Memory B cell (primary cell): Measurements from ENCODE around the gene TRIM62.

Experiments
- ATAC-seq: fragments of 150-1000 bp; cut with Tn5 transposase; 2 replicates; pipeline ENCODE4 v1.10.0; 2021; ENCODE audit warnings: low read depth, mild to moderate bottlenecking, moderate library complexity
- DNase-seq, 2 donors: peaks; one replicate each; pipeline ENCODE4 v3.0.0; 2022; ENCODE audit warnings: low spot score in 2 of 2
- H3K27ac Mint-ChIP-seq: one replicate; pipeline ENCODE4 v1.8.0; 2022; ENCODE audit warnings: mild to moderate bottlenecking, moderate library complexity, mixed read lengths
- H3K27me3 Mint-ChIP-seq: one replicate; pipeline ENCODE4 v1.8.0; 2022; ENCODE audit warnings: mixed read lengths
- H3K36me3 Mint-ChIP-seq: one replicate; pipeline ENCODE4 v1.8.0; 2022; ENCODE audit warnings: mild to moderate bottlenecking, mixed read lengths
- H3K4me1 Mint-ChIP-seq: one replicate; pipeline ENCODE4 v1.8.0; 2022; ENCODE audit warnings: mixed read lengths
- H3K4me3 Mint-ChIP-seq: one replicate; pipeline ENCODE4 v1.8.0; 2022; ENCODE audit warnings: mild to moderate bottlenecking, moderate library complexity, mixed read lengths
- H3K9me3 Mint-ChIP-seq: one replicate; pipeline ENCODE4 v1.8.0; 2022; ENCODE audit warnings: mixed read lengths

TRIM62 gene

DNA sequence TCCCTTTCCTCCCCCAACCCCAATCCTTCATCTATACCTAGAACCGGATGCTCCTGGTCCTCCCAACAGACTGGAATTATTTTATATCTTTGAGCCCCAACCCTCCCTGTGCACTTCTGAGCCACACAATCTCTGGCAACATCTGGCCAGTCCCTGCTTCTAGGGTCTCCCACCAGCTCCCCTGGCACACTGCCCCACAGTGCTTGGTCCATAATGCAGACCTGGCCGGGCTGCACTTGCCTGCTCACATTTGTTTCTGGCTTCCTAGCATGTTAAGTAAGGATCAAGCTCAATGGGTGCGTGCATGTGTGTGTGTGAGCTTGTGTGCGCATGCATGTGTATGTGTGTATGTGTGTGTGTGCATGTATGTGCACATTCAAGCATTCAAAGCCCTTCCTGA, 8.8 kb downstream of the TRIM62 start:
- ATAC-seq (no peak), DNase-seq (no peak)
- Mint-ChIP-seq H3K27me3 (no peaks in the 10 kb centered on the region), H3K9me3 (no peaks in the 10 kb centered on the region), H3K4me1 (peaks cover 14% of the 10 kb centered on the region), H3K27ac (no peak overlapping the region), H3K4me3 (no peak overlapping the region), H3K36me3 (peaks cover 16% of the 10 kb centered on the region)

DNA sequence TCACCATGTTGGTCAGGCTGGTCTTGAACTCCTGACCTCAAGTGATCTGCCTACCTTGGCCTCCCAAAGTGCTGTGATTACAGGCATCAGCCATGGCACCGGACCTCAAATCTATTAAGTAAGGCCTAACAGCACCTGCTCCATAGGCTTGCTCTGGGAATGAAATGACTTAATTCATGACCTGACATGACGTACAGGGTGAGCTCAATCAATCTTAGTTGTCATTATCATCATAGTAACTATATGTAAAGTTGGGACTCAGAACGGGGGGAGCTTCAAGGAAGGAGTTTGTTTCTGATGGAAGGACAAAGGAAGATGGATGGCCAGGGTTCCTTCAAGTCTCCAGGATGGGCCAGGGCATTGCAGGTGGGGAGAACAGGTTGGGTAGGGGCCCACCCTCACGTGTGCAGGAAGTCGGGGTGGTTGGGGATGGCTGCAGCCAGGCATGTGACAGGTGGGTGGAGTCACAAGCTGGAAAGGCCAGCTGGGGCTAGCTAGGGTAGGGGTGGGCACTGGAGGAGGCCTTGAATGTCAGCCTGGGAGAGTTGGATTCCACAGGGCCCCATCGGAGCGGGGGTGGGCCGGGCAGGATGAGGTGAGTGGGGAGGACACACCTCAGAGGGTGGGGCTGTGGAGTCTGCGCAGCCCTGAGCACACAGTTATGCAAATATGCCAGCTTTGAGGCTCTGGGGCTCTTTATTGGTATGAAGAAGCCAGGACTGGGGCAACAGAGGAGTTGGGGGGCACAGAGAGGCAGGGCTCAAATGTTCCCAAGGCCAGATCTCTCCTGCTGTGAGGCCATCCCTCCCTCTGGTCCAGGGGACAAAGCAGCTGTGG, 9.6 kb downstream of the TRIM62 start:
- H3K4me3 Mint-ChIP-seq = no peak overlapping the region
- H3K4me1 Mint-ChIP-seq = peaks cover 14% of the 10 kb centered on the region
- no peaks in the 10 kb centered on the region for H3K9me3 Mint-ChIP-seq
- peaks cover 22% of the 10 kb centered on the region for H3K36me3 Mint-ChIP-seq
- DNase-seq (no peak), ATAC-seq (peak; percentile 47)
- no peaks in the 10 kb centered on the region for H3K27me3 Mint-ChIP-seq
- H3K27ac Mint-ChIP-seq = no peak overlapping the region

DNA sequence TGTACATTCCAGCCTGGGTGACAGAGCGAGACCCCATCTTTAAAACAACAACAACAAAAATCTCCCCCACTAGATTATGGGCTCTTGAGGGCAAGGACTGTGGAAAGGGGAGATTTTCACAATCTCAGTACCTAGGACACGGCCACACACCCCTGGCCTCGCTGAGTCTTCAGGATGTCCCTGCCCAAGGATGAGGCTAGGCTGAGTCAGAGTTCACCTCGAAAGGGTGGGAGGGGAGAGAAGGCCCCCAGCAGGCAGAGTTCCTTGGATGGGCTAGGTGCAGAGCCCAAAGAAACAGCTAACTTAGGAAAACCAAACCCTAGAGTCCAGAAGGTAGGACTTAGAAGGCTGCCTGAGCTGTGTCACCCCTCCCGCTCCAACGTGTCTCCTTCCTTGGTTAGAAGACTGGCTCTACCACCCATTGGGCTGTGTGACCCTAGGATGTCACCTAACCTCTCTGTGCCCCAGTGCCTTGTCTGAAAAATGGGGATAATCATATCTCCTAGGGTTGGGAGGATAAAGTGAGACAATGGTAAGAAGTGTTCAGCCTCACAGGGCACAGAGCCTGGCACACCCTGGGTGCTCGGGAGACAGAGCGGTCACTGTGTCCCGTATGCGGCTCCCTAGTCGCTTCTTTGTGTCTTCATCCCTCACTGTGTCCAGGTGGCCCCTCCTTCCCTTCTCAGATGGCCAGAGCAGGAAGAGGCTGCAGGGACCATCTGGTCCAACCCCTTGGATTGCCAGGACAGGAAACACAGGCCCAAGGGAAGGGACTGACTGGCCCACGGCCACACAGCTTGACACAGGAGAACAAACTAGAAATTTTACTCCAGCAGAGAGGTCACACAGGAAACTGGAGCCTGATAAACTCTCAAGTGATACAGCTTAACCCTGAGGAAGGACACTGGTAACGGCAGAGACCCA, 11.2 kb downstream of the TRIM62 start:
- H3K27ac Mint-ChIP-seq = no peak overlapping the region
- H3K4me1 Mint-ChIP-seq = peaks cover 14% of the 10 kb centered on the region
- DNase-seq = no peak
- no peak for ATAC-seq
- no peak overlapping the region for H3K4me3 Mint-ChIP-seq
- H3K9me3 Mint-ChIP-seq = no peaks in the 10 kb centered on the region
- peaks cover 24% of the 10 kb centered on the region for H3K36me3 Mint-ChIP-seq
- H3K27me3 Mint-ChIP-seq = no peaks in the 10 kb centered on the region

DNA sequence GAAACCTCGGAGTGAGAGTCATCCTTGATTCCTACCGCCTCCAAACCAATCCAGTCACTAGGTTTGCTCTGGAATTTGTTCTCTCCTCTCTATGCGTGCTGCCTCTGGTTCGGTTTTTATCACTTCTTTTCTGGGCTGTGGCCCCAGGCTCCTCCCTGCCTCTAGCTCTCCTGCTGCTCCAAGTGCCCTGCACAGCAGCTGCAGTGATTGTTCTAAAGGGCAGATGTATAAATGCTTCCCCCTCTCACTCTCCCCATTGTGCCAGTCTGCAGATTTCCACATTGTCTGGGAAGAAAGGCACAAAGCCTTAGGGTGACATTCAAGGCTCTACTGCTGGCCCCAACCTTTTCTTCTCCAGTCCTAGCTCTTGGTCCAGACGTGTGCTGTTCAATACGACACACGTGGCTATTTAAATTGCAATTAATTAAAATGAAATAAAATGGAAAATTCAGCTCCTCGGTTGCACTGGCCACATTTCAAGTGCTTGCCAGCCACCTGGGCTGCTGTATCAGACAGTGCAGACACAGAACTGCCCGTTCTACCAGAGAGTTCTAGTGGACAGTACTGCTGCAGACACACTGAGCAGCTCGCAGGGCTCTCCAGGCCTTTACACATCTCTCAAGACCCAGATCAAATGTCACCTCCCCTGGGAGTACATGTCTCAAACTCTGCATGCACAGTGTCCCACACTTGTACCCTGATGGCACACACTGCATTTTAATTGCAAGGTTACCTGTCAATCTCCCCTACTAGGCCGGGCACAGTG, 12.4 kb downstream of the TRIM62 start:
- H3K9me3 Mint-ChIP-seq = no peaks in the 10 kb centered on the region
- peaks cover 28% of the 10 kb centered on the region for H3K36me3 Mint-ChIP-seq
- ATAC-seq = no peak
- no peak for DNase-seq
- H3K4me1 Mint-ChIP-seq = peaks cover 14% of the 10 kb centered on the region
- no peak overlapping the region for H3K4me3 Mint-ChIP-seq
- H3K27ac Mint-ChIP-seq = no peak overlapping the region
- H3K27me3 Mint-ChIP-seq = no peaks in the 10 kb centered on the region

DNA sequence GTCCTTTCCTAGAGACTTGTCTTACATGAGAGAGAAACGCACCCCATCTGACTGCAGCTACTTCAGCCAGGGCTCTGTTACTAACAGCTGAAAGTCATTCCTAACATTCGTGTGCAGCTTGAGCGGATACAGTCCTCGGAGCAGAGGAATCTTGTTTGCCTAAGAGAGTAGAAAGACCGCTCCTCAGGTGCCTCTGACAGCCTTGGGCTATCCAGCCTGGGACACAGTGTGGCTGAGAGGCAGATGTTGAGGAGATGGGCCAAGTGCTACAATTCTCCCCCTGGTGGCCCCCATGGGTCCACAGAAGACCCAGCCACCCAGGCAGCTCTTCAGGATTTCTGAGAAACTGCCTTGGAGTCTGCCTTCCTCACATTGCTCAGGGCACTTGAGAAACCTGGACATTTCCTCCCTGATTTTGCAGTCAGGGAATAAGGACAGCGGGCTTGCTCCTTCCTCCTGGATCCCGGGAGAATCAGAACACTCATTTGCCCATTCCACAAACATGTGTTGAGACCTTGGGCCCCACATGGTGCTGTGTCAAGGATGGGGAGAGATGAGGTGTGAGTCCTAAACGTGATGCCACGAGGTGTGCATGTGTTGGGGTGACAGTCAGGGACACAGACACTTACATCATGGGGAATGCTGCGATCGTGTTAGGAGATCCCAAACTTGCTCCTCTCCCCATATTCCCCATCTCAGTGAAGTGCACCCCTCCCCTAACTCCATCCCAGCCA, 13.1 kb downstream of the TRIM62 start:
- Mint-ChIP-seq H3K9me3 (no peaks in the 10 kb centered on the region), H3K36me3 (peaks cover 28% of the 10 kb centered on the region), H3K27ac (no peak overlapping the region), H3K4me1 (peaks cover 14% of the 10 kb centered on the region), H3K27me3 (no peaks in the 10 kb centered on the region), H3K4me3 (no peak overlapping the region)
- ATAC-seq (no peak), DNase-seq (no peak)

DNA sequence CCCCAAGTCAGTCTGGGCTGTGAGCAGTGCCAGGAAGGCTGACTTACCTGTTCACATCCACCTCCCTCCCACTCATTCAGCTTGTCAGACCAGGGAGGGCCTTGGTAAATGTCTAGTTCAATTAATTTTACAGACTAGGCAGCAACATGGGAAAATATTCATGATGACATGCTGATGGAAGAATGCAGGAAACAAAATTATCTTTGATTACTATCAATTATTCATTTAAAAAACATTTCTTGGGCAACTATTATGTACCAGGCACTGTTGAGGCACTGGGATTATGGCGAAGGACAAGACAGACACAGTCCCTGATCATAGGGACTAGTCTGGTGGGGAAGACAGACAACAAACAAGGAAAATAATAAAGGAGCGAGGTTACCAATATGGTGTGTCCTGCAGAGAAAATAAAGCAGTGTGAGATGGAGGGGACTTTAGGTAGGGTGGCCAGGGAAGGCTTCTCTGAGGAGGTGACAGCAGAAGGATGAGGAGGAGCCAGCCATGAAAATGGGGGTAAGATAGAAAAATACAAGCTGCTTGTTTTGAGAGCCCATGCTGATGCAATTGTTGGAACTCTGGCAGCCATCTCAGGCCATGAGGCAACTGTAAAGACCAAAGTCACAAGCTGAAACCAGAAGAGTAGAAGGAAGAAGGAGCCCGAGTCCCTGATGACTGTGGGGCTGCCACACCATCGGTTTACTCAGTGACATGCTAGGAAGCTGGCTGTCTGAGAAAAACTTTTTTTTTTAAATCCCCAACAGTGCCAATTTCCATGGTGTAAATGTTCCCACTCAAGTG, 14.0 kb downstream of the TRIM62 start:
- Mint-ChIP-seq H3K9me3 (no peaks in the 10 kb centered on the region), H3K27ac (no peak overlapping the region), H3K4me1 (peaks cover 8% of the 10 kb centered on the region), H3K4me3 (no peak overlapping the region), H3K27me3 (no peaks in the 10 kb centered on the region), H3K36me3 (peaks cover 32% of the 10 kb centered on the region)
- DNase-seq (no peak), ATAC-seq (no peak)

DNA sequence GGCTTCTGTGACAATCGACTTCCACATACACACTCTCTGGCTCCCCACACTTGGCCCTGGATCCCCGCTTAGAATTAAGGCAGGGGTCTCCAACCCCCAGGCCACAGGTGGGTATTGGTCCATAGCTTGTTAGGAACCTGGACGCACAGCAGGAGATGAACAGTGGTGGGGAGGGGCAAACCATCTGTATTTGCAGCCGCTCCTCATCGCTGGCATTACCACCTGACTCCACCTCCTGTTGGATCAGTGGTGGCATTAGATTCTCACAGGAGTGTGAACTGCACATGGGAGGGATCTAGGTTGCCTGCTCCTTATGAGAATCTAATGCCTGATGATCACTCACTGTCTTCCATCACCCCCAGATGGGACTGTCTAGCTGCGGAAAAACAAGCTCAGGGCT, 16.0 kb downstream of the TRIM62 start:
- no peaks in the 10 kb centered on the region for H3K27me3 Mint-ChIP-seq
- H3K9me3 Mint-ChIP-seq = no peaks in the 10 kb centered on the region
- no peak overlapping the region for H3K27ac Mint-ChIP-seq
- no peaks in the 10 kb centered on the region for H3K4me1 Mint-ChIP-seq
- peaks cover 27% of the 10 kb centered on the region for H3K36me3 Mint-ChIP-seq
- ATAC-seq (no peak), DNase-seq (no peak)
- H3K4me3 Mint-ChIP-seq = no peak overlapping the region

DNA sequence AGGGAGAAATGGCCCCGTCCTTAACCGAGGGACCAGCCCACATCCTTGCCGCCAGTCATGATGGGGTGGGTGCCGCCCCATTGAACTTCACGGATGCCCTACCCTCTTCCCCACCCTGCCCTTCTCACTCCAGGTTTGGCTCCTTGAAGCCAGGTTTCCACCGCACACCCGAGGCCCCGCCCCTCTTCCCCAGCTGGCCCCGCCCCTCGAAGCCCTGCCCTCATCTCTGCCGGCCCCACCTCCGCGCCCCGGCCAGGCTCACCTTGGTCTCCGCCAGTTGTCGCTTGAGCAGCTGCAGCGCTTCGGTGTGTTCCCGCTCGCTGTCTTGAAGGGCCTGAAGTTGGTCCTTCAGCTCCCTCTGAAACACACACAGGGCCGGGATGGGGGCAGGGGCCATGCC, 16.6 kb downstream of the TRIM62 start:
- no peak for ATAC-seq
- H3K4me1 Mint-ChIP-seq = no peaks in the 10 kb centered on the region
- H3K27me3 Mint-ChIP-seq = no peaks in the 10 kb centered on the region
- H3K36me3 Mint-ChIP-seq = peaks cover 25% of the 10 kb centered on the region
- H3K27ac Mint-ChIP-seq = no peak overlapping the region
- DNase-seq = no peak
- no peaks in the 10 kb centered on the region for H3K9me3 Mint-ChIP-seq
- no peak overlapping the region for H3K4me3 Mint-ChIP-seq

DNA sequence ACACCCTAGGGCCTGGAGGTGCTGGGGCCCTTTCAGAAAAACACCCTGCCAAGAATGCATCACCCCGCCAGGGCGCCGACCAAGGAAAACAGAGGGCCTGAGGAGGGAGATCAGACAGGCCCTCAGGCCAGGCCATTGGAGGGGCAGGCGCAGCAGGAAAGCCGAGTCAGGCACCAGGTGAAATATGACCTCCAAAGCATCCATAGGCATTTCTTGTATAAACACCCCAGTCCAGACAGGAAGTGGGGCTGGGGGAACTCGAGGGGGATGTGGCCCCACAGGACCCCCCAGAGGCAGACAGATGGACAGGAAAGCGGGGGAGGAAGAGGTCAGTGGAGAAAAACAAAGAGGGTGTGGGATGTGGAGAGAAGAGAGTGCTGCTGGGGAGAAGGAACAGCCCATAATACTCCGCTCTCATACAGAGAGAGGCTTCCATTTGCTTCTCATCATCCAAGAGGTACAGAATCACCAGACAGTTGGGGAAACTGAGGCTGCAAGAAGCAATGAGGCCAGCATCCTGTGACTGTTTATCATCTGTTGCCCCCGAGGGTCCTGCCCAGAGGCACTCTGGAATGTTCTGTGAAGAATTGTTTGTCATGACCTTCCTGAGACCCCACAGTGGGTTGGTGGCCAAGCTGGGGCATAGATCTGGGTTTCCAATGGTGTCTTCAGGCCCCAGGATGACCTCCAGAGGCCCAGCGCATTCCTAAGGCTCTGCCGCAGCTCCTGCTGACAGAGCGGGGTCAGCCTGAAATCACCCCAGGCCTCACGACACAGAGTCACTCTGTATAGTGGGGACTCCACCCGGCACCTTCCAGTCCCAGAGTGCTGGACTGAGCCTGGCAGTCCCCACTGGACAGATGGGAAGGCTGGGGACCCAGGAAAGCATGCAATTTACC, 18.0 kb downstream of the TRIM62 start:
- no peaks in the 10 kb centered on the region for H3K4me1 Mint-ChIP-seq
- H3K27me3 Mint-ChIP-seq = no peaks in the 10 kb centered on the region
- ATAC-seq (no peak), DNase-seq (no peak)
- no peaks in the 10 kb centered on the region for H3K9me3 Mint-ChIP-seq
- H3K27ac Mint-ChIP-seq = no peak overlapping the region
- H3K4me3 Mint-ChIP-seq = no peak overlapping the region
- peaks cover 21% of the 10 kb centered on the region for H3K36me3 Mint-ChIP-seq

DNA sequence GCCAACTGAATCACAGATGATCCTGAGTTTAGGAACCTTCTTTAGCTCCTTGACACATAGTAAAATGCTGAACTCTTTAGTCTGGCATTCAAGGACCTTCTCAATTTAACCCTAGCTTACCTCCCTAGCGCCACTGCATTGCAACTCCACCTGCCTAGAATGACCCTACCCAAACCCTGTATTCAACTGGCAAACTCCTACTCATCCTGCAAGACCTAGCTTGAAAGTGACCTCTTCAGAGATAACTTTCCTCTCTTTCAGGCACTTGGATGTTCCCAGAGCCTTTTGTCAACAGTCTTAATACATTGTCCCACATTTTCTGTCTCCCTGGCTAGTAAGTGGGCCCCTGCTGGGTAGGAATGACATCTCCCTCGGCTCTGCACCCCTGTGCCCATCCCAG, 19.7 kb downstream of the TRIM62 start:
- Mint-ChIP-seq H3K9me3 (no peaks in the 10 kb centered on the region), H3K36me3 (peaks cover 19% of the 10 kb centered on the region), H3K27me3 (no peaks in the 10 kb centered on the region), H3K27ac (no peak overlapping the region), H3K4me3 (no peak overlapping the region), H3K4me1 (no peaks in the 10 kb centered on the region)
- DNase-seq = no peak
- ATAC-seq = no peak

DNA sequence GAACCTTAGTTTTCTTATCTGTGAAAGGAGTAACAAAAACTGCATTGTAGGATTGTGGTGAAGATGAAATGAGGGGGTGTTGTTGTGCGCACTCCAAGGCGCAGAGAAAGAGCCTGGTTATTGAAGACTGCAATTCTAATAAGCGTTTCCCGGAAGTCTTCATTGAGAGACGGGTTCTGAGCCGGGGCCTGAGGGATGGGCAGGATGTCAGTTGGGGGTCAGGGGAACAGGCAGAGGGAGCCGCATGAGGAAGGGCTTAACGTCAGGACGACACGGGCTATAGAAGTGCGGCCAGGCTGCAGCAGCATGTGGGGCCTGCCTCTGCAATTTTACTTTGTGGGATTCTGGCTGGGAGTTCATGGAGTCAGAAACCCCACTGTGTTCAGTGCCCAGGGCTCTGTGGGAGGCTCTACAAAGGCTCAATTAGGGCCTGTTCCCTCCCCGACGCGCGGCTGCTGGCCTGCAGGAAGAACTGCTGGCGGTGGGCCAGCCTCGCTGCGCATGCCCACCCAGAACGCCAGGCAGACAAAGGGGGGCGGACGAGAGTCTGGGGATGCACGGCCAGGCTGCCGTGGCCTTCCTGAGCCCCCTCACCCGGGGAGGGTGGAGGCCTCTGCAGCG, 20.7 kb downstream of the TRIM62 start:
- Mint-ChIP-seq H3K36me3 (peaks cover 23% of the 10 kb centered on the region), H3K4me3 (no peak overlapping the region), H3K9me3 (no peaks in the 10 kb centered on the region), H3K27ac (no peak overlapping the region), H3K4me1 (no peaks in the 10 kb centered on the region), H3K27me3 (no peaks in the 10 kb centered on the region)
- ATAC-seq (no peak), DNase-seq (no peak)

DNA sequence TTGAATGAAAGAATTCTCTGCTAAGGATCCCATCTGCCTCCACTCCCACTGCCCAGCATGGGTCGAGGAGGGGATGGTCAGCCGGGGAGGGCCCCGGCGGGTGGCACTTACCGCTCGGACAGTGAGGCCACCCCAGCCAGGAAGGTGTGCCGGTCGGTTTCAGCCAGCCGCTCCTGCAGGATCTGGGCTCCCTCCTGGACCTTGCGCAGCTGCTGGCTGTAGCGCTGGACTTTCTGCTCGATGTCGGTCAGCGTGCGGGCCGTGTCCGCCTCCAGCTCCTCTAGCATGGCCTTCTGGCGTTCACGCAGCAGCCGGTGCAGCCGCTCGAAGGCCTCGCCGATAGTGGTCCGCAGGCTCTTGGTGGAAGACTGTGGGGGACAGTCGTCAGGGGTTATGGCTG, 22.3 kb downstream of the TRIM62 start:
- H3K27ac Mint-ChIP-seq = no peak overlapping the region
- no peaks in the 10 kb centered on the region for H3K4me1 Mint-ChIP-seq
- H3K27me3 Mint-ChIP-seq = no peaks in the 10 kb centered on the region
- no peak for DNase-seq
- ATAC-seq = no peak
- no peak overlapping the region for H3K4me3 Mint-ChIP-seq
- H3K36me3 Mint-ChIP-seq = peaks cover 26% of the 10 kb centered on the region
- H3K9me3 Mint-ChIP-seq = no peaks in the 10 kb centered on the region
